Measurements from ENCODE around the gene PPFIA4. TPM values are rescaled to one million over a fixed set of nuclear protein-coding genes. Genes with fewer than 3 reads are reported as not detected.

PPFIA4 gene
- polyA plus RNA-seq, 1 experiment, result 3.8 TPM

DNA sequence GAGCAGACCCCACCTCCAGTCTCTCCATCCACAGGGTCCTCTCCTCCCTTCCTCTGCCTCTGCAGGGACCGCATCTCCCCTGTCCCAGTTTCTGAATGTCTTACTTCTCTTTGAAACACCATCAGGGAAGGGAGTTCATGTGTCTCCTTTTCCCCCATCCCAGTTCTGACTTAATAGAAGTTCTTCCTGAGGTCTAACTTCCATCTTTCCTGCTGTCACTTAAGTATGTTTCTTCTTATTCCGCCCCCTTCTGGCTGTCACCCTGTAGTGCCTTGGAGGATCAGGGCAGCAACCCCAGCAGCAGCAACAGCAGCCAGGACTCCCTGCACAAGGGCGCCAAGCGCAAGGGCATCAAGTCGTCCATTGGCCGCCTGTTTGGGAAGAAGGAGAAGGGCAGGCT is 30.2 kb downstream of the PPFIA4 start:
- TF ChIP-seq, protein P1, sequence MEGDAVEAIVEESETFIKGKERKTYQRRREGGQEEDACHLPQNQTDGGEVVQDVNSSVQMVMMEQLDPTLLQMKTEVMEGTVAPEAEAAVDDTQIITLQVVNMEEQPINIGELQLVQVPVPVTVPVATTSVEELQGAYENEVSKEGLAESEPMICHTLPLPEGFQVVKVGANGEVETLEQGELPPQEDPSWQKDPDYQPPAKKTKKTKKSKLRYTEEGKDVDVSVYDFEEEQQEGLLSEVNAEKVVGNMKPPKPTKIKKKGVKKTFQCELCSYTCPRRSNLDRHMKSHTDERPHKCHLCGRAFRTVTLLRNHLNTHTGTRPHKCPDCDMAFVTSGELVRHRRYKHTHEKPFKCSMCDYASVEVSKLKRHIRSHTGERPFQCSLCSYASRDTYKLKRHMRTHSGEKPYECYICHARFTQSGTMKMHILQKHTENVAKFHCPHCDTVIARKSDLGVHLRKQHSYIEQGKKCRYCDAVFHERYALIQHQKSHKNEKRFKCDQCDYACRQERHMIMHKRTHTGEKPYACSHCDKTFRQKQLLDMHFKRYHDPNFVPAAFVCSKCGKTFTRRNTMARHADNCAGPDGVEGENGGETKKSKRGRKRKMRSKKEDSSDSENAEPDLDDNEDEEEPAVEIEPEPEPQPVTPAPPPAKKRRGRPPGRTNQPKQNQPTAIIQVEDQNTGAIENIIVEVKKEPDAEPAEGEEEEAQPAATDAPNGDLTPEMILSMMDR (IDR thresholded peaks at IDR 0.05; ENCODE audit: insufficient read depth, low read depth, low read length), result no peak
- DNase-seq (ENCODE audit: low read depth), result no peak
- H3K36me3 ChIP-seq (ENCODE audit: control insufficient read depth, insufficient read depth, low read length), result peaks cover 6% of the 10 kb centered on the region
- CTCF ChIA-PET, result interaction anchor here (0.6 to 11.2 kb wide), 6 partner anchors 9 to 211 kb away, joined by 3 to 105 read pairs (median 9); no protein-coding TSS in a partner anchor
- H3K27me3 ChIP-seq (ENCODE audit: control insufficient read depth, insufficient read depth, low read length), result no peaks in the 10 kb centered on the region; the same call in 1 of the 2 replicates
- no peak overlapping the region for H3K4me3 ChIP-seq (ENCODE audit: low read depth, low read length)
- POLR2A ChIA-PET, result no interaction called here

DNA sequence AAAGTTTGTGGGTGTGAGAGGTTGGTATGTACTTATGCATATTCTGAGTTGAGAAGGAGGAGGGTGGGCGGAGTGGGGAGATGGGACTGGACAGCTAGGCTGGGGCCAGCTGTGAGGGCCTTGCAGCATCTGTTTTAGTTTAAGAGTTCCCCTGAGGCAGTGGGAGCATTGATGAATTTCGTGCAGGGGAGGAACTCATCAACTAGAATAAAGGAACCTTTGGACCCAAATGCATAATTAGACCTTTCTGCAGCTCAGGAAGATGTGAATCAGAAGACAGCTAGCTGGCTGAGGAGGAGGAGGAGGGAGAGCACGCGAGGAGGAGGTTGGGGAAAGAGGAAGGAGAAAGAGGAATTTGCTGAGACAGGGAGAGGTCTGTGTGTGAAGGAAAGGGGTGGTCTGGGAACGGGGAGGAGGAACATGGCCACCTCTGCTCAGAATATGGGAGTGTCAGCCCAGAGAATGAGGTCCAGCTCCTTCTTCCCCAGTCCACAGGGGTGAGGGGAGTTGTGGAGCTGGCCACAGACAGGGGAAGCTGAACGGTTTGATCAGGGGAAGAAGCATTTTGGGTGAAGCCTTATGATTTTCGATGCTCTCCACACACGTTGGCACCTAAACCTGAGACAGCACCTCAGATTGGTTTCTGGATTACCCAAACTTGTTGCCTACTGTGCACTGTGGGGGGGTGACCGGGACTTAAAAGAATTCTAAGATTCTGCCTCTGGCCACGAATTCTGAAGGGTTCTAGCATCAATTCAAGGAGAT is 31.8 kb downstream of the PPFIA4 start:
- H3K4me3 ChIP-seq (ENCODE audit: low read depth, low read length), result no peak overlapping the region
- DNase-seq (ENCODE audit: low read depth), result peak; percentile 90
- H3K27me3 ChIP-seq (ENCODE audit: control insufficient read depth, insufficient read depth, low read length), result no peaks in the 10 kb centered on the region
- CTCF ChIA-PET, result interaction anchor here (0.6 to 11.2 kb wide), 7 partner anchors 10 to 157 kb away, joined by 3 to 105 read pairs (median 4); no protein-coding TSS in a partner anchor
- TF ChIP-seq, protein P1 (IDR thresholded peaks at IDR 0.05; ENCODE audit: insufficient read depth, low read depth, low read length), result no peak
- POLR2A ChIA-PET, result no interaction called here
- peaks cover 6% of the 10 kb centered on the region; the same call in 1 of the 2 replicates for H3K36me3 ChIP-seq (ENCODE audit: control insufficient read depth, insufficient read depth, low read length)

DNA sequence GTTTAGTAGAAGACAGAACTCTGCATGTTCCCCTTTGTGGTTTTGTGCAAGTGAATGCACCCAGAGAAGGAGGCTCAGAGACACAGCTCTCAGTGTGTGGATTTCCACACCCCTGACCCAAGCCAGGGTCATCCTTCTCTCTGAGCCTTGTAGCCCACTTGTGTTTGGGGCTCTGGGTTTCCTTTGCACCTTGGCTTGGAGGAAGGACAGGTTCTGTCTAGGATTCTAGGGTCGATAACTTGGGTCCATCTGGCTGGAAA is 32.3 kb downstream of the PPFIA4 start:
- TF ChIP-seq, protein P1 (IDR thresholded peaks at IDR 0.05; ENCODE audit: insufficient read depth, low read depth, low read length), result no peak
- ChIA-PET POLR2A (no interaction called here), CTCF (interaction anchor here (1.0 to 11.2 kb wide), 4 partner anchors 11 to 33 kb away, joined by 3 to 105 read pairs (median 7); no protein-coding TSS in a partner anchor)
- H3K36me3 ChIP-seq (ENCODE audit: control insufficient read depth, insufficient read depth, low read length), result peaks cover 6% of the 10 kb centered on the region; the same call in 1 of the 2 replicates
- H3K4me3 ChIP-seq (ENCODE audit: low read depth, low read length), result no peak overlapping the region
- no peaks in the 10 kb centered on the region for H3K27me3 ChIP-seq (ENCODE audit: control insufficient read depth, insufficient read depth, low read length)
- DNase-seq (ENCODE audit: low read depth), result no peak

DNA sequence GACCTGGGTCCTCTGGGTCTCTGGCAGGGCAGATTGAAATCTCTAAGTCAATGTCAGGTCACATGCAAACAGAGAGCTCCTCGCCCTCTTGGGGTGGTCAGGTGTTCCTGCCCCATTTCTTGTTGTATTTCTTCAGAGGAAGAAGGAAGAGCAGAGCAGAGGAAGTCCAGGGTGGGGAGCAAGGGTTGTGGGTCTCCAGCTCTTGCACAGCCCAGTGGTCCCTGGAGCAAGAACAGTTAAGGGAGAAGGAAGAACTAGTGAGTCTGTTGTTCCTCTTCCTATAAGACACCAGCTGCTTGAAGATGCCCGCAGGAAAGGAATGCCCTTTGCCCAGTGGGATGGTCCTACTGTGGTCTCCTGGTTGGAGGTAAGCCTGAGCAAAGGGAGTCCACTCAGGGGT is 33.2 kb downstream of the PPFIA4 start:
- TF ChIP-seq, protein P1 (IDR thresholded peaks at IDR 0.05; ENCODE audit: insufficient read depth, low read depth, low read length), result no peak
- H3K36me3 ChIP-seq (ENCODE audit: control insufficient read depth, insufficient read depth, low read length), result peaks cover 6% of the 10 kb centered on the region; the same call in 1 of the 2 replicates
- DNase-seq (ENCODE audit: low read depth), result no peak
- H3K27me3 ChIP-seq (ENCODE audit: control insufficient read depth, insufficient read depth, low read length), result no peaks in the 10 kb centered on the region
- ChIA-PET POLR2A (no interaction called here), CTCF (interaction anchor here (0.8 to 11.2 kb wide), 3 partner anchors 19 to 58 kb away, joined by 3 to 105 read pairs (median 3); no protein-coding TSS in a partner anchor)
- H3K4me3 ChIP-seq (ENCODE audit: low read depth, low read length), result no peak overlapping the region

DNA sequence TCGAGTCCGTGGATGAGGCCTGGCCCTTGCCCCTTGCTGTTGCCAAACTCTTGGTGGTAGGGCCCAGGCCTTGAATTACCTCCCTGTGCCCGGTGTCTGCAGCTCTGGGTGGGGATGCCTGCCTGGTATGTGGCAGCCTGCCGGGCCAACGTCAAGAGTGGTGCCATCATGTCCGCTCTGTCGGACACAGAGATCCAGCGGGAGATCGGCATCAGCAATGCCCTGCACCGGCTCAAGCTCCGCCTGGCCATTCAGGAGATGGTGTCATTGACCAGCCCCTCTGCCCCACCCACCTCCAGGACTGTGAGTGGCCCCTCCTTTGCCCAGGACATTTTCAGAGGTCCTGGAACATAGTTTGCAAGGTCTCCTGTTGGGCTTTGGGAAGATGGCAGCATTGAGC is 33.8 kb downstream of the PPFIA4 start:
- no peak overlapping the region for H3K4me3 ChIP-seq (ENCODE audit: low read depth, low read length)
- peaks cover 6% of the 10 kb centered on the region; the same call in 1 of the 2 replicates for H3K36me3 ChIP-seq (ENCODE audit: control insufficient read depth, insufficient read depth, low read length)
- DNase-seq (ENCODE audit: low read depth), result no peak
- TF ChIP-seq, protein P1 (IDR thresholded peaks at IDR 0.05; ENCODE audit: insufficient read depth, low read depth, low read length), result no peak
- ChIA-PET CTCF (interaction anchor here (11.2 kb wide), 1 partner anchor 20 kb away, joined by 105 read pairs; no protein-coding TSS in a partner anchor), POLR2A (no interaction called here)
- H3K27me3 ChIP-seq (ENCODE audit: control insufficient read depth, insufficient read depth, low read length), result no peaks in the 10 kb centered on the region
